IPS-18c (cell line): ENCODE data around the gene AP5Z1.
"Not testable (repeated sequence)": the region's sequence is repeated elsewhere in the genome, so short reads cannot be mapped to it uniquely, and the experiment has no call there.

Source experiments
- H3K4me3 ChIP-seq: 2 replicates; pipeline ENCODE4 v1.7.0; 2013; ENCODE audit warnings: low read depth, mild to moderate bottlenecking, low read length, moderate library complexity; ENCODE audit not compliant: insufficient read depth
- H3K9me3 ChIP-seq: one replicate; pipeline ENCODE4 v1.6.1; 2013; ENCODE audit warnings: mild to moderate bottlenecking, low read length, moderate library complexity; ENCODE audit not compliant: control insufficient read depth, insufficient read depth

Gene AP5Z1

DNA sequence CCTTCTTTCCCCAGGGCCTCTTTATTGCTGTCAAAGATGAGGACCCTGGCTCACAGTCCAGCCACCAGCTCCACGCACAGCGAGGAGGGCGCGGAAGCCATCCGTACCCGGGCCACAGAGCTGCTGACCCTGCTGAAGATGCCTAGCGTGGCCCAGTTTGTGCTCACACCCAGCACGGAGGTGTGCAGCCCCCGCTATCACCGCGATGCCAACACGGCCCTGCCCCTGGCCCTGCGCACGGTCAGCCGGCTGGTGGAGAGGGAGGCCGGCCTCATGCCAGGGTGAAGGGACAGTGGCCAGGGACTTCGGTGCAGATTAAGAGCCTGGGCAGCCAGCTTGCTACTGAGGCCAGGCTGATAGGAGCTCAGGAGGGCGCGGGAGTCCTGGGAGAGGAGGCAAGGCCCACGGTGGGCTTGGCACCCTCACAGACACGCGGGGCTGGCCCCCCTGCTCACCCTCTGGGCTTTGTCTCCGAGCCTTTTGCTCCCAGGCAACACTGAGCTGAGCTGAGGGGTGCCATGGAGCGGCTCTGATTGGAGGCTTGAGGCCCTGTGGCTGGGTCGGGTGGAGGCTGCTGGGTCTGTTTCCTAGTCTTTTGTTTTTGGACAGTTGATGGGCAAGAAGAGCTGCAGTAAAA, 15.8 kb downstream of the AP5Z1 start:
- Histone ChIP-seq H3K4me3 (no peak overlapping the region), H3K9me3 (no peaks in the 10 kb centered on the region)

- Histone ChIP-seq H3K4me3 (peak overlapping the region; percentile 57), H3K9me3 (no peaks in the 10 kb centered on the region)
Measured at GRCh38 chr7:4791738-4792536, 16.5 kb downstream of the AP5Z1 start.

- H3K9me3 ChIP-seq: no peaks in the 10 kb centered on the region
- peak overlapping the region; percentile 57 for H3K4me3 ChIP-seq
Measured at GRCh38 chr7:4792537-4793126, 17.2 kb downstream of the AP5Z1 start.

DNA sequence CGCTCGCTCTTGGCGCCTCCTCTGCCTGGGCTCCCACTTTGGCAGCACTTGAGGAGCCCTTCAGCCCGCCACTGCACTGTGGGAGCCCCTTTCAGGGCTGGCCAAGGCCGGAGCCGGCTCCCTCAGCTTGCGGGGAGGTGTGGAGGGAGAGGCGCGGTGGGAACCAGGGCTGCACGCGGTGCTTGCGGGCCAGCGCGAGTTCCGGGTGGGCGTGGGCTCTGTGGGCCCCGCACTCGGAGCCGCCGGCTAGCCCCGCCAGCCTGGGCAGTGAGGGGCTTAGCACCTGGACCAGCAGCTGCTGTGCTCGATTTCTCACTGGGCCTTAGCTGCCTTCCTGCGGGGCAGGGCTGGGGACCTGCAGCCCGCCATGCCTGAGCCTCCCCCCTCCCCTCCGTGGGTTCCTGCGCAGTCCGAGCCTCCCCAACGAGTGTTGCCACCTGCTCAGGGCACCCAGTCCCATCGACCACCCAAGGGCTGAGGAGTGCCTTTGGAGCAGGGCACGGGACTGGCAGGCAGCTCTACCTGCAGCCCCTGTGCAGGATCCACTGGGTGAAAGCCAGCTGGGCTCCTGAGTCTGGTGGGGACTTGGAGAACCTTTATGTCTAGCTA, 18.1 kb downstream of the AP5Z1 start:
- H3K4me3 ChIP-seq, H3K9me3 ChIP-seq: not testable (repeated sequence)

- H3K4me3 ChIP-seq, H3K9me3 ChIP-seq: not testable (repeated sequence)
Measured at GRCh38 chr7:4794171-4794570, 18.7 kb downstream of the AP5Z1 start.

DNA sequence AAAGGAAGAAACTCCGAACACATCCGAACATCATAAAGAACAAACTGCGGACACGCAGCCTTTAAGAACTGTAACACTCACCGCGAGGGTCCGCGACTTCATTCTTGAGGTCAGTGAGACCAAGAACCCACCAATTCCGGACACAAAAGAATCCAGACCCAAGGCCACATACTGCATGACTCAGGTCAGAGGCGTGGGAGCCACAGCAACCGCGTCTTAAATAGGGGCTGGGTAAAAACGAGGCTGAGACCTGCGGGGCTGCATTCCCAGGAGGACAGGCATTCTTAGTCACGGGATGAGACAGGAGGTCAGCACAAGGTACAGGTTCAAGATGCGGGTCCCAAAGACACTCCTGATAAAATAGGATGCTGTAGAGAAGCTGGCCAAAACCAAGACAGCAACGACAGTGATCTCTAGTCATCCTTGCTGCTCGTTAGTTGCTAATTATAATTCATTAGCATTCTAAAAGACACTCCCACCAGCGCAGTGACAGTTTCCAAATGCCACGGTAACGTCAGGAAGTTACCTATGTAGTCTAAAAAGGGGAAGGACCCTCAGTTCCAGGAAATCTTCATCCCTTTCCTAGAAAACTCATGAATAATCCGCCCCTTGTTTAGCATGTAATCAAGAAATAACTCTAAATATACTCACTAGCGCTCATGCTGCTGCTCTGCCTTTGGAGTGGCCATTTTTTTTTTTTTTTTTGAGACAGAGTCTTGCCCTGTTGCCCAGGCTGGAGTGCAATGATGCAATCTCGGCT, 19.3 kb downstream of the AP5Z1 start:
- Histone ChIP-seq H3K4me3 (no peak overlapping the region), H3K9me3 (no peaks in the 10 kb centered on the region)

- Histone ChIP-seq H3K4me3 (no peak overlapping the region), H3K9me3 (no peaks in the 10 kb centered on the region)
Measured at GRCh38 chr7:4796453-4796852, 21.0 kb downstream of the AP5Z1 start.

GRCh38 chr7:4797858-4798705, 22.7 kb downstream of the AP5Z1 start:
- H3K4me3 ChIP-seq: no peak overlapping the region

GRCh38 chr7:4798706-4799235, 23.3 kb downstream of the AP5Z1 start:
- no peaks in the 10 kb centered on the region for H3K9me3 ChIP-seq
- H3K4me3 ChIP-seq: no peak overlapping the region

More at GRCh38 chr7:4797858-4798705, 22.7 kb downstream of the AP5Z1 start:
- no peaks in the 10 kb centered on the region for H3K9me3 ChIP-seq

GRCh38 chr7:4799508-4800268, 24.3 kb downstream of the AP5Z1 start:
- Histone ChIP-seq H3K9me3 (no peaks in the 10 kb centered on the region), H3K4me3 (no peak overlapping the region)

- Histone ChIP-seq H3K9me3 (no peaks in the 10 kb centered on the region), H3K4me3 (no peak overlapping the region)
Measured at GRCh38 chr7:4800487-4800886, 25.1 kb downstream of the AP5Z1 start.

GRCh38 chr7:4800926-4801838, 25.8 kb downstream of the AP5Z1 start:
- no peak overlapping the region for H3K4me3 ChIP-seq
- H3K9me3 ChIP-seq: no peaks in the 10 kb centered on the region

GRCh38 chr7:4801839-4802231, 26.4 kb downstream of the AP5Z1 start:
- no peaks in the 10 kb centered on the region for H3K9me3 ChIP-seq
- no peak overlapping the region for H3K4me3 ChIP-seq

DNA sequence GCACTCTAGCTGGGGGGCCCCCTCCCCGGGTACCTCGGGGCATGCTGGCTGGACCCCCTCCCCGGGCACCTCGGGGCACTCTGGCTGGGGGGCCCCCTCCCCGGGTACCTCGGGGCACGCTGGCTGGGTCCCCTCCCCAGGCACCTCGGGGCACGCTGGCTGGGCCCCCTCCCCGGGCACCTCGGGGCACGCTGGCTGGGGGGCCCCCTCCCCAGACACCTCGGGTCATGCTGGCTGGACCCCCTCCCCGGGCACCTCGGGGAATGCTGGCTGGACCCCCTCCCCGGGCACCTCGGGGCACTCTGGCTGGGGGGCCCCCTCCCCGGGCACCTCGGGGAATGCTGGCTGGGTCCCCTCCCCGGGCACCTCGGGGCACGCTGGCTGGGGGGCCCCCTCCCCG, 27.2 kb downstream of the AP5Z1 start:
- H3K9me3 ChIP-seq, H3K4me3 ChIP-seq: not testable (repeated sequence)
